ACHN (cell line): ENCODE results near the gene CA12.
"Not testable (repeated sequence)": the region's sequence is repeated elsewhere in the genome, so short reads cannot be mapped to it uniquely, and the experiment has no call there.

Source experiments
- DNase-seq: peaks from one replicate; pipeline ENCODE4 v3.0.0-alpha.2; 2015
- in situ Hi-C: cut with HindIII; loops from 2 replicates; pipeline ENCODE4 v1.10.0; 2017; ENCODE audit warnings: low sequenced_read_pairs, low pct_ligation_motif_present, low pct_unique_long_range_greater_than_20kb

CA12 gene

GRCh38 chr15:63345391-63345752, 36.3 kb downstream of the CA12 start:
- in situ Hi-C loops, result no loop called here
- DNase-seq, result no peak

- in situ Hi-C loops, result no loop called here
- no peak for DNase-seq
Measured at GRCh38 chr15:63344731-63345390, 36.8 kb downstream of the CA12 start.

- DNase-seq, result peak; percentile 73
Measured at GRCh38 chr15:63342996-63343562, 38.6 kb downstream of the CA12 start.

GRCh38 chr15:63341898-63342297, 39.7 kb downstream of the CA12 start:
- no peak for DNase-seq
- in situ Hi-C loops, result no loop called here

More at GRCh38 chr15:63342996-63343562, 38.6 kb downstream of the CA12 start:
- in situ Hi-C loops, result not testable (repeated sequence)

GRCh38 chr15:63340878-63341277, 40.8 kb downstream of the CA12 start:
- in situ Hi-C loops, result no loop called here
- no peak for DNase-seq

GRCh38 chr15:63340353-63340752, 41.3 kb downstream of the CA12 start:
- in situ Hi-C loops, result no loop called here
- no peak for DNase-seq

GRCh38 chr15:63339836-63340235, 41.8 kb downstream of the CA12 start:
- in situ Hi-C loops, result no loop called here
- DNase-seq, result no peak

GRCh38 chr15:63339006-63339766, 42.5 kb downstream of the CA12 start:
- DNase-seq, result no peak
- in situ Hi-C loops, result no loop called here

- DNase-seq, result peak; percentile 58
- in situ Hi-C loops, result no loop called here
Measured at GRCh38 chr15:63338170-63338569, 43.5 kb downstream of the CA12 start.

GRCh38 chr15:63337046-63337445, 44.6 kb downstream of the CA12 start:
- in situ Hi-C loops, result no loop called here
- DNase-seq, result no peak

- no peak for DNase-seq
- in situ Hi-C loops, result no loop called here
Measured at GRCh38 chr15:63335543-63336240, 46.0 kb downstream of the CA12 start.

GRCh38 chr15:63334821-63335220, 46.8 kb downstream of the CA12 start:
- in situ Hi-C loops, result no loop called here
- no peak for DNase-seq

GRCh38 chr15:63332367-63333124, 49.1 kb downstream of the CA12 start:
- in situ Hi-C loops, result no loop called here
- DNase-seq, result peak; percentile 71

- DNase-seq, result no peak
- in situ Hi-C loops, result no loop called here
Measured at GRCh38 chr15:63331456-63331855, 50.2 kb downstream of the CA12 start.

GRCh38 chr15:63330926-63331325, 50.7 kb downstream of the CA12 start:
- in situ Hi-C loops, result no loop called here
- no peak for DNase-seq

GRCh38 chr15:63329567-63330350, 51.9 kb downstream of the CA12 start:
- in situ Hi-C loops, result no loop called here
- DNase-seq, result no peak

GRCh38 chr15:63327648-63328421, 53.8 kb downstream of the CA12 start:
- in situ Hi-C loops, result no loop called here
- DNase-seq, result no peak
